ENCODE results near the gene SGCD. TPM values are rescaled to one million over a fixed set of nuclear protein-coding genes. Genes with fewer than 3 reads are reported as not detected.

The SGCD gene
- total and polyA plus RNA-seq, 10 donors = 0.26 to 5.3 (median 1.3) TPM

DNA sequence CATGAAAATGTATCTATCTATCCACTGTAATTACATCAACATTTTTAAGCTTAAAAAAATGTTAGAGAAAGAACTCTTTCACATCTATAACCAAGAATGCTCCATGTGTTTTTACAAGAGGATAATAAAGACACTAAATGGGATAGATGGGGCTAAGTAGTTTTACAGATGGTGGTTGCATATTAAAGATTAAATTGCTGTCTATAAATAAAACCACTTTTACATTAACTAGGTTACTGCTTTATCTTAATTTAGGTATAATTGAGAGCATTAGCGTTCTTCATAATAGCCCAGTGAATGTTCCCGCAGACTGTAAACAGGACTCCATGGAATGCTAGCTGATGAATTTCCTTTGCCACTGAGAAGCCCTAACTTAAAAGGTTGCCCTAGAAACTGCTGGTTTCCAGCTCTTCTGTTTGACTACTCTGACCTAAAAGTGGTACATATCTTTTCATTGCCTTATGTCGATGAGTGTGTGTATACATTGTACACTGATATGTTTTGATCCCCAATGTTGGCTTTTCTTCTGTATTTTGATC lies 117.9 kb downstream of the SGCD start:
- Histone ChIP-seq H3K27ac (no peak overlapping the region), H3K36me3 (no peaks in the 10 kb centered on the region), H3K9me3 (no peaks in the 10 kb centered on the region), H3K27me3 (replicated peaks in 1 of 7) (peaks cover 0 to 18% (median 0%) of the 10 kb centered on the region in 7 donors), H3K4me1 (no peaks in the 10 kb centered on the region), H3K4me3 (no peak overlapping the region)
- 72 to 83% (median 77%) methylated on average over 3 of the region's 3 CpGs for WGBS, 5 donors
- DNase-seq = no peak
- intact Hi-C loops (cut with DNase I; ENCODE audit: low total_unique reads) = no loop called here
- TF ChIP-seq POLR2AphosphoS5 (IDR thresholded peaks at IDR 0.05) = no peak
- TF ChIP-seq POLR2A (IDR thresholded peaks at IDR 0.05) = no peak
- no peak for TF ChIP-seq CTCF (IDR thresholded peaks at IDR 0.05 in 8 of 11, conservative IDR thresholded peaks at IDR 0.05 in 3 of 11)

GRCh38 chr5:156446526-156446925 lies 119.6 kb downstream of the SGCD start:
- TF ChIP-seq POLR2AphosphoS5 (IDR thresholded peaks at IDR 0.05) = no peak
- H3K9me3 ChIP-seq = no peaks in the 10 kb centered on the region
- no peaks in the 10 kb centered on the region for H3K36me3 ChIP-seq
- 64 to 76% (median 69%) methylated on average over 4 of the region's 4 CpGs for WGBS, 5 donors
- no peaks in the 10 kb centered on the region for H3K4me1 ChIP-seq
- no peak overlapping the region for H3K27ac ChIP-seq
- intact Hi-C loops (cut with DNase I; ENCODE audit: low total_unique reads) = no loop called here
- no peak overlapping the region for H3K4me3 ChIP-seq
- DNase-seq = no peak
- peaks cover 0 to 18% (median 0%) of the 10 kb centered on the region in 7 donors for H3K27me3 ChIP-seq (replicated peaks in 1 of 7)

DNA sequence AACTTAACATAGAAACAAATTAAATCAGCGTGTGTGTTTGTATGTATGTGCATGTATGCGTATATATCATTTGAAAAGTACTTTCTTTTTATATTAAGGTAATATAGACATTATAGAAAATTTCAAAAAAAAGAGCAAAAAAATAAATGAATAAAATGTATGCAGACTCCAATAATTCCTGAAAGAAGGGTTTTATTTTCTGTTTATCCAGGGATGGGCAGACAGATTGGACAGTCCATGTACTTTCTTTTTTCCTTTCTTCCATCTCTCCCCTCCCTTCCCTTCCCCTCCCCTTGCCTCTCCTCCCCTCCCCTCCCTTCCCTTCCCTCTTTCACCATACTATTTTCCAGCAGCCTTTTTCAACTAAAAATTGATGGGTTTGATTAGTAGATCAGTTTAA lies 123.8 kb downstream of the SGCD start:
- Histone ChIP-seq H3K4me1 (no peaks in the 10 kb centered on the region), H3K36me3 (no peaks in the 10 kb centered on the region), H3K27me3 (replicated peaks in 1 of 7) (peaks cover 0 to 13% (median 0%) of the 10 kb centered on the region in 7 donors), H3K9me3 (no peaks in the 10 kb centered on the region), H3K27ac (no peak overlapping the region), H3K4me3 (no peak overlapping the region)
- no peak for TF ChIP-seq CTCF (IDR thresholded peaks at IDR 0.05 in 8 of 11, conservative IDR thresholded peaks at IDR 0.05 in 3 of 11)
- TF ChIP-seq POLR2AphosphoS5 (IDR thresholded peaks at IDR 0.05) = no peak
- no peak for TF ChIP-seq POLR2A (IDR thresholded peaks at IDR 0.05)
- intact Hi-C loops (cut with DNase I; ENCODE audit: low total_unique reads) = no loop called here
- DNase-seq = no peak
- WGBS, 5 donors = 85 to 92% (median 89%) methylated on average over 2 of the region's 2 CpGs

DNA sequence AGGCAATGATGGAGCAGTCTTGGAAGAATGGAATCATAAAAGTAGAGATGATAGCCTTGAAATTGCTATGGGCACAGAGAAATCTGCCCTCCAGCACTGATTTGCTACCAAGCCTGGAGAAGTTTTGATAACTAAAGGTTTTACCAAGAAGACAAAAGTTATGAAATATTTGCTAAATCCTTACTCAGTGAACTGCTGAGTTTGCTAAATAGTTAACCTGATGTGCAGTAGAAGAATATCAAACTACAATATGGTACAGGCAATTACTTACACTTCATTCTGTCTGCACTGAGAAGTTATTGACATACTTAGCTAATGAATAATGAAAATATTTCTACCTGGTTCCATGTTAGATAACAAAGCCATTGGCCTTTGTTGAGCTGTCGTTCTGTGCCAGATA lies 124.5 kb downstream of the SGCD start:
- Histone ChIP-seq H3K9me3 (no peaks in the 10 kb centered on the region), H3K27me3 (replicated peaks in 1 of 7) (peaks cover 0 to 8% (median 0%) of the 10 kb centered on the region in 7 donors), H3K27ac (no peak overlapping the region), H3K4me1 (no peaks in the 10 kb centered on the region), H3K36me3 (no peaks in the 10 kb centered on the region), H3K4me3 (no peak overlapping the region)
- intact Hi-C loops (cut with DNase I; ENCODE audit: low total_unique reads) = no loop called here
- 75 to 100% (median 81%) methylated on average over 1 of the region's 1 CpG for WGBS, 5 donors
- DNase-seq = no peak
- TF ChIP-seq POLR2AphosphoS5 (IDR thresholded peaks at IDR 0.05) = no peak
- TF ChIP-seq POLR2A (IDR thresholded peaks at IDR 0.05) = no peak
- no peak for TF ChIP-seq CTCF (IDR thresholded peaks at IDR 0.05 in 8 of 11, conservative IDR thresholded peaks at IDR 0.05 in 3 of 11)

- H3K36me3 ChIP-seq = no peaks in the 10 kb centered on the region
- no peaks in the 10 kb centered on the region for H3K9me3 ChIP-seq
- no peak overlapping the region for H3K4me3 ChIP-seq
- no peak overlapping the region for H3K27ac ChIP-seq
- intact Hi-C loops (cut with DNase I; ENCODE audit: low total_unique reads) = no loop called here
- TF ChIP-seq POLR2A (IDR thresholded peaks at IDR 0.05) (no peak), POLR2AphosphoS5 (IDR thresholded peaks at IDR 0.05) (no peak), CTCF (IDR thresholded peaks at IDR 0.05 in 8 of 11, conservative IDR thresholded peaks at IDR 0.05 in 3 of 11) (no peak)
- H3K4me1 ChIP-seq = no peaks in the 10 kb centered on the region
- no peak for DNase-seq
- no peaks in the 10 kb centered on the region for H3K27me3 ChIP-seq (replicated peaks in 1 of 7)
Measured at GRCh38 chr5:156456857-156457256, 129.9 kb downstream of the SGCD start.

Data from spleen (tissue), 11 donors.